HG02943 (cell line): ENCODE data around the gene ZBTB17.
"Not testable (repeated sequence)": the region's sequence is repeated elsewhere in the genome, so short reads cannot be mapped to it uniquely, and the experiment has no call there.

Experiments
- ATAC-seq: cut with Tn5 transposase; IDR thresholded peaks from one replicate; pipeline ENCODE4 v1.9.1; 2021; ENCODE audit warnings: mild to moderate bottlenecking, low read depth, moderate library complexity; ENCODE audit not compliant: unreplicated experiment

Gene ZBTB17

GRCh38 chr1:16012590-16013219 is 36.8 kb upstream of the ZBTB17 start:
- no peak for ATAC-seq

GRCh38 chr1:16011936-16012589 is 36.2 kb upstream of the ZBTB17 start:
- no peak for ATAC-seq

- ATAC-seq = no peak
Observed at GRCh38 chr1:16010837-16011236, 34.9 kb upstream of the ZBTB17 start.

- ATAC-seq = no peak
Observed at GRCh38 chr1:16009678-16010077, 33.8 kb upstream of the ZBTB17 start.

- no peak for ATAC-seq
Observed at GRCh38 chr1:16009030-16009460, 33.1 kb upstream of the ZBTB17 start.

GRCh38 chr1:16007671-16008341 is 31.9 kb upstream of the ZBTB17 start:
- no peak for ATAC-seq

GRCh38 chr1:16006552-16007485 is 30.9 kb upstream of the ZBTB17 start:
- no peak for ATAC-seq

- no peak for ATAC-seq
Observed at GRCh38 chr1:16006010-16006409, 30.1 kb upstream of the ZBTB17 start.

- ATAC-seq = no peak
Observed at GRCh38 chr1:16005597-16005996, 29.7 kb upstream of the ZBTB17 start.

GRCh38 chr1:16001274-16001673 is 25.4 kb upstream of the ZBTB17 start:
- ATAC-seq = not testable (repeated sequence)

GRCh38 chr1:15998929-15999328 is 23.0 kb upstream of the ZBTB17 start:
- ATAC-seq = no peak

- no peak for ATAC-seq
Observed at GRCh38 chr1:15997637-15998280, 21.9 kb upstream of the ZBTB17 start.

GRCh38 chr1:15997076-15997585 is 21.2 kb upstream of the ZBTB17 start:
- ATAC-seq = no peak

GRCh38 chr1:15994590-15995351 is 18.9 kb upstream of the ZBTB17 start:
- ATAC-seq = no peak

GRCh38 chr1:15994081-15994480 is 18.2 kb upstream of the ZBTB17 start:
- ATAC-seq = no peak

GRCh38 chr1:15993666-15994065 is 17.8 kb upstream of the ZBTB17 start:
- ATAC-seq = no peak

GRCh38 chr1:15992582-15993500 is 16.9 kb upstream of the ZBTB17 start:
- no peak for ATAC-seq

GRCh38 chr1:15992187-15992553 is 16.3 kb upstream of the ZBTB17 start:
- no peak for ATAC-seq
